Mucosa of descending colon (tissue), 3 donors: ENCODE measurements around the gene RBM25. TPM values are rescaled to one million over a fixed set of nuclear protein-coding genes. Genes with fewer than 3 reads are reported as not detected.

Source experiments
- ATAC-seq: fragments of 200-7000 bp; cut with Tn5 transposase; one replicate; pipeline ENCODE4 v1.9.1; 2020; ENCODE audit warnings: mild to moderate bottlenecking, moderate library complexity
- DNase-seq, 3 donors: peaks; one replicate each; pipeline ENCODE4 v3.0.0-alpha.2; 2020
- H3K36me3 ChIP-seq: fragments of 200-600 bp; one replicate; pipeline ENCODE4 v1.8.0; 2021; ENCODE audit warnings: low read depth, mild to moderate bottlenecking
- H3K4me1 ChIP-seq: fragments of 200-600 bp; one replicate; pipeline ENCODE4 v1.8.0; 2021; ENCODE audit warnings: low read depth, mild to moderate bottlenecking
- H3K4me3 ChIP-seq: fragments of 200-600 bp; one replicate; pipeline ENCODE4 v1.8.0; 2021; ENCODE audit warnings: mild to moderate bottlenecking
- H3K9me3 ChIP-seq: fragments of 200-600 bp; one replicate; pipeline ENCODE4 v1.8.0; 2021; ENCODE audit warnings: mild to moderate bottlenecking
- CTCF ChIP-seq: fragments of 200-600 bp; IDR thresholded peaks from one replicate; pipeline ENCODE4 v1.8.0; 2022; ENCODE audit warnings: antibody characterized with exemption, mild to moderate bottlenecking
- intact Hi-C, 2 donors: fragments of 100-400 bp; cut with DNase I in 1 of 2; cut with micrococcal nuclease in 1 of 2; formaldehyde crosslinking; loops; one replicate each; pipeline versions ENCODE4 v1.11.0 to v1.11.1; 2022; cut with DNase I, micrococcal nuclease
- total RNA-seq, 3 donors: library from RNA; stranded (reverse); fragmentation: NEBNext Ultra II Directional in 2 of 3; extraction: Animal tissue kit (Norgen Biotek cat#: 25700) in 2 of 3; gene quantifications; one replicate each; pipeline versions ENCODE4 v1.2.1 to v1.2.4, GENCODE V29; 2021 to 2023
- donor health status: DM: no; HTN: no; CAD: no; lungs with moderate emphysema.
- donor health status: DM: no; HTN: no; CAD: no.
- donor health status: DM: no; HTN: yes; CAD: no.

Gene RBM25
- total RNA-seq, 3 donors from 2014 or later = 66.0 to 68.7 (median 66.2) TPM

- intact Hi-C loops = no loop called here
- DNase-seq (no peak), ATAC-seq (no peak)
- Histone ChIP-seq H3K9me3 (no peaks in the 10 kb centered on the region), H3K4me1 (no peaks in the 10 kb centered on the region), H3K36me3 (no peaks in the 10 kb centered on the region), H3K4me3 (no peak overlapping the region)
- no peak for TF ChIP-seq CTCF
Observed at GRCh38 chr14:73049428-73049827, 8.9 kb upstream of the RBM25 start.

GRCh38 chr14:73055251-73055650 is 3.1 kb upstream of the RBM25 start:
- no peaks in the 10 kb centered on the region for H3K9me3 ChIP-seq
- no peak for ATAC-seq
- no peak overlapping the region for H3K4me3 ChIP-seq
- H3K36me3 ChIP-seq = no peaks in the 10 kb centered on the region
- no peak for TF ChIP-seq CTCF
- no peak for DNase-seq
- H3K4me1 ChIP-seq = peaks cover 6% of the 10 kb centered on the region
- intact Hi-C loops = no loop called here

GRCh38 chr14:73057944-73058223 is 450 bp upstream of the RBM25 start:
- no peak for DNase-seq
- peak overlapping the region; percentile 90 for H3K4me3 ChIP-seq
- no peaks in the 10 kb centered on the region for H3K36me3 ChIP-seq
- H3K9me3 ChIP-seq = no peaks in the 10 kb centered on the region
- no peak for ATAC-seq
- TF ChIP-seq CTCF = no peak
- intact Hi-C loops = no loop called here
- peaks cover 10% of the 10 kb centered on the region for H3K4me1 ChIP-seq

- peak; percentile 34 for ATAC-seq
- intact Hi-C loops = no loop called here
- H3K9me3 ChIP-seq = no peaks in the 10 kb centered on the region
- TF ChIP-seq CTCF = no peak
- H3K4me1 ChIP-seq = peaks cover 10% of the 10 kb centered on the region
- peak overlapping the region; percentile 90 for H3K4me3 ChIP-seq
- H3K36me3 ChIP-seq = no peaks in the 10 kb centered on the region
- no peak for DNase-seq
Observed at GRCh38 chr14:73058922-73059673, 764 bp downstream of the RBM25 start.

- no peak overlapping the region for H3K4me3 ChIP-seq
- ATAC-seq (no peak), DNase-seq (no peak)
- intact Hi-C loops = no loop called here
- no peaks in the 10 kb centered on the region for H3K36me3 ChIP-seq
- no peak for TF ChIP-seq CTCF
- no peaks in the 10 kb centered on the region for H3K9me3 ChIP-seq
- no peaks in the 10 kb centered on the region for H3K4me1 ChIP-seq
Observed at GRCh38 chr14:73069585-73069984, 11.3 kb downstream of the RBM25 start.

- TF ChIP-seq CTCF = no peak
- no peaks in the 10 kb centered on the region for H3K4me1 ChIP-seq
- intact Hi-C loops = no loop called here
- no peaks in the 10 kb centered on the region for H3K36me3 ChIP-seq
- ATAC-seq (no peak), DNase-seq (no peak)
- H3K9me3 ChIP-seq = no peaks in the 10 kb centered on the region
- H3K4me3 ChIP-seq = no peak overlapping the region
Observed at GRCh38 chr14:73091044-73091443, 32.7 kb downstream of the RBM25 start.
